ENCODE measurements around the gene AQR.

DNA sequence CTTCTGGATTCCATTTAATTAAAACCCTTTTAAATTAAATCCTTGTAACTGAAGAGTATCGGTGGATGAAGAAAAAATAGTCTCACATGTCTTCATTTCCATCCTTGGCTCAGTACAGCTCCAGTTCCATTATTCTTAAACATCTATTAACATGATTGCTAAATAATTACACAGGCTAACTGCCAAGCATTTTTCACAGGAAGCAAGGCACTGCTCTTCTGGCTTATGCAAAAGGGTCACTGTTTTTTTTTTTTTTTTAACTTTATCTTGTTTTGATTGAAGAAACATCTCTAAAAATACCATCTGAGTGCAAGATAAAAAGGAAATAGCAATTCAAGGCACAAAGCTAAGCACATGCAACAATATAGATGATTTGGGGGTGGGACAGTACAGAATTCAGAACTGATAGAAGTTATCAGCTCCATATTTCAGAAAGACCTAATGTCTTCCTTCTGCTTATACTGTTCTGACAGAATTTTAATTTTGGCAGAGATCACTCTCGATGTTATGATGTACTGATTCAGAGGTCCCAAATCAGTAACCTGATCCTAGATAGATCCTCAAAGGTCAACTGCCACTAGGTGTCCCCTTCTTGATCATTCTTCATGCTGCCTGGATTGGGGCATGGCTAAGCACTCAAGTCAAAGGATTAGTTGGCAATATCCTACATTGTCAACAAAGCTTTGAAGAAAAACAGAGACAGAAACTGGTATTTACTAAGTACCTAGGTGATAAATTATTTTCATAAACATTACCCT, 116.4 kb downstream of the AQR start:
- TF ChIP-seq POLR2A (IDR thresholded peaks at IDR 0.05; ENCODE audit: low read length): no peak
- no peak for TF ChIP-seq GATA1 (IDR thresholded peaks at IDR 0.05; ENCODE audit: low read depth, low read length)

Measured in erythroblast (primary cell).